ENCODE data around the gene MACROD2.
"Not testable (repeated sequence)": the region's sequence is repeated elsewhere in the genome, so short reads cannot be mapped to it uniquely, and the experiment has no call there.

MACROD2 gene

DNA sequence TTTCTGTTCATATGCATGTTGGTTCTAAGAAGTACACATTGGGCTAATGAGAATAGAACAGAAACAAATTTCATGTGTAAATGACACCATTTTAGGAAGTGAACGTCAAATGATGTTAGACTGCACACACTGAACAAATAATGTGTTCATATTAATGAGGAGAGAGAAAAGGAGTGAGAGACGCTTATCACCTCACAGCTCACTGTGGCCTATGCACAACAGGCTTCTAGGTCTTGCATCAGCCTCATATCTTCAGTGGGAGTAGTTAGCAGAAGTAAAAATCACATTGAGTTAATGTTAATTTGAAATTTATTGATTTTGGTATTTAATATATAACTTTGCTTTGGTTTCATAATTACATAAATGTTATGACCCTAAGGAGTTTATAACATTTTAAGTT lies 454.9 kb downstream of the MACROD2 start:
- H3K4me1 ChIP-seq (ENCODE audit: insufficient read depth, insufficient read length), result no peaks in the 10 kb centered on the region
- TF ChIP-seq ZNF274 (IDR thresholded peaks at IDR 0.05; ENCODE audit: low read depth, low read length), result no peak
- no peak for TF ChIP-seq SUZ12 (IDR thresholded peaks at IDR 0.05; ENCODE audit: extremely low read depth, insufficient read depth, insufficient read length)
- TF ChIP-seq YY1 (IDR thresholded peaks at IDR 0.05; ENCODE audit: insufficient read depth, insufficient read length), result no peak
- no peak overlapping the region for H3K9ac ChIP-seq (ENCODE audit: insufficient read length, low read depth)
- no peaks in the 10 kb centered on the region for H3K36me3 ChIP-seq (ENCODE audit: insufficient read depth, insufficient read length, low read length)
- H3K27me3 ChIP-seq (ENCODE audit: insufficient read depth, insufficient read length), result no peaks in the 10 kb centered on the region
- peaks cover 8% of the 10 kb centered on the region; the same call in 1 of the 2 replicates for H3K9me3 ChIP-seq (ENCODE audit: insufficient read depth, low read length)
- no peak for DNase-seq (ENCODE audit: low read depth, low spot score)
- no peak overlapping the region for H3K4me3 ChIP-seq (ENCODE audit: insufficient read length, low read depth)

DNA sequence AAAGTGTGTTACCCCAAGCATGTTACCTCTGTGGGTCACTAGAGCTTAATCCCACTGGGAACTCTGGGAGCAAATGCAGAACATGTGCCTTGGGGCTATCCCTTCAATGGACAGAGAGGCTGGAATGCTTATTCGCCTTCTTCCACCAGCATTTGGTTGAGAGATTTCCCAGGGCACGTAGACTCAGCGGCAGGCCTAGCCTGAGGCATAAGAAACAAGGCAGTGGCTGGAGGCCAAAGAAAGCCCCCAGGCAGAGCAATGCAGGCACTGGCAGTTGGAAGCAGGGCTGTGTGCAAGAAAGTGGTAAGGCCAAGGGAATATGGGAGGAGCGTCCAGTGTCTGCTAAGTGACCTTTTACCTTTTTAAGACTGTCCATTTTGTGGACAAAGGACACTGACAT lies 456.1 kb downstream of the MACROD2 start:
- H3K27me3 ChIP-seq (ENCODE audit: insufficient read depth, insufficient read length), result no peaks in the 10 kb centered on the region
- no peak for TF ChIP-seq YY1 (IDR thresholded peaks at IDR 0.05; ENCODE audit: insufficient read depth, insufficient read length)
- no peaks in the 10 kb centered on the region for H3K4me1 ChIP-seq (ENCODE audit: insufficient read depth, insufficient read length)
- H3K9me3 ChIP-seq (ENCODE audit: insufficient read depth, low read length), result peaks cover 8% of the 10 kb centered on the region; the same call in 1 of the 2 replicates
- H3K4me3 ChIP-seq (ENCODE audit: insufficient read length, low read depth), result no peak overlapping the region
- H3K9ac ChIP-seq (ENCODE audit: insufficient read length, low read depth), result no peak overlapping the region
- no peaks in the 10 kb centered on the region for H3K36me3 ChIP-seq (ENCODE audit: insufficient read depth, insufficient read length, low read length)
- DNase-seq (ENCODE audit: low read depth, low spot score), result no peak

DNA sequence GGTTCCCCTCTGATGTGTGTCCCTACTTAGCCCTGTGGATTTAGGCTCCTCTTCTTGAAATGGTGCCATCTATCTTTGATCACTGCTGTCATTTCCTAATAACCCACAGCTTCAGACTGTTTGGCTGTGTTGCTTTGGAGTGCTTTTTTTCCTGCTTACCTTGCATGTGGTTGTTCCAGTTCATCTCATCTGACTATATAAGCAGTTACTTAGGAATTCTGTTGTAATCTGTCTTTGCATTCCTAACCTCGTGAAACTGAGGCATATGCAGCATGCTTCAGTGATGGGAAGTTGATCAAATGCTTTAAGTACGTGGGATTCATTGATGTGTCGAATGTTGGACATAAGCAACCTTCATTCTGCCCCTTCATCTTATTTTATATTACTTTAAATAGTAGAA lies 457.9 kb downstream of the MACROD2 start:
- Histone ChIP-seq H3K36me3 (ENCODE audit: insufficient read depth, insufficient read length, low read length) (no peaks in the 10 kb centered on the region), H3K4me3 (ENCODE audit: insufficient read length, low read depth) (no peak overlapping the region), H3K27me3 (ENCODE audit: insufficient read depth, insufficient read length) (no peaks in the 10 kb centered on the region), H3K9me3 (ENCODE audit: insufficient read depth, low read length) (peaks cover 8% of the 10 kb centered on the region; the same call in 1 of the 2 replicates), H3K9ac (ENCODE audit: insufficient read length, low read depth) (no peak overlapping the region), H3K4me1 (ENCODE audit: insufficient read depth, insufficient read length) (no peaks in the 10 kb centered on the region)
- DNase-seq (ENCODE audit: low read depth, low spot score), result no peak
- no peak for TF ChIP-seq ZNF274 (IDR thresholded peaks at IDR 0.05; ENCODE audit: low read depth, low read length)
- no peak for TF ChIP-seq SUZ12 (IDR thresholded peaks at IDR 0.05; ENCODE audit: extremely low read depth, insufficient read depth, insufficient read length)
- no peak for TF ChIP-seq YY1 (IDR thresholded peaks at IDR 0.05; ENCODE audit: insufficient read depth, insufficient read length)

DNA sequence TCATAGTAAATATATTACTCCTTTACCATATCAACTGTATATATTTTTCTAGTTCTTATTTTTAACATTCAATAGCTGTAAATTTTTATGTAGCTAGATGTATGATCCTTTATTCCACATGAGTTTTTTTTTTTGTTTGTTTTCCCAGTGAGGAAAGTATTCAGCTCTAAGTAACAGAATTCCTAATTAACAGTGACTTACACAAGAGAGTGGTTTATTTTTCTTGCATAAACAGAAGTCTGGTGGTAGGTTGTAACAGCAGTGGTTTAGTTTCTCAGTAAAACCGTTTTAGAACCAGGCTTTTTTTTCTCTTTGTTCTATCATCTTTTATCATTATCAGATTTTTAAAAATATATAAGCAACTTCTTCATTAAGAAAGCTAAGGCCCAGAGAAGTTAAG lies 459.0 kb downstream of the MACROD2 start:
- H3K9ac ChIP-seq (ENCODE audit: insufficient read length, low read depth), result no peak overlapping the region
- no peak overlapping the region for H3K4me3 ChIP-seq (ENCODE audit: insufficient read length, low read depth)
- TF ChIP-seq SUZ12 (IDR thresholded peaks at IDR 0.05; ENCODE audit: extremely low read depth, insufficient read depth, insufficient read length) (no peak), ZNF274 (IDR thresholded peaks at IDR 0.05; ENCODE audit: low read depth, low read length) (no peak), YY1 (IDR thresholded peaks at IDR 0.05; ENCODE audit: insufficient read depth, insufficient read length) (no peak)
- no peaks in the 10 kb centered on the region for H3K27me3 ChIP-seq (ENCODE audit: insufficient read depth, insufficient read length)
- peaks cover 8% of the 10 kb centered on the region; the same call in 1 of the 2 replicates for H3K9me3 ChIP-seq (ENCODE audit: insufficient read depth, low read length)
- no peaks in the 10 kb centered on the region for H3K4me1 ChIP-seq (ENCODE audit: insufficient read depth, insufficient read length)
- no peaks in the 10 kb centered on the region for H3K36me3 ChIP-seq (ENCODE audit: insufficient read depth, insufficient read length, low read length)
- DNase-seq (ENCODE audit: low read depth, low spot score), result no peak

DNA sequence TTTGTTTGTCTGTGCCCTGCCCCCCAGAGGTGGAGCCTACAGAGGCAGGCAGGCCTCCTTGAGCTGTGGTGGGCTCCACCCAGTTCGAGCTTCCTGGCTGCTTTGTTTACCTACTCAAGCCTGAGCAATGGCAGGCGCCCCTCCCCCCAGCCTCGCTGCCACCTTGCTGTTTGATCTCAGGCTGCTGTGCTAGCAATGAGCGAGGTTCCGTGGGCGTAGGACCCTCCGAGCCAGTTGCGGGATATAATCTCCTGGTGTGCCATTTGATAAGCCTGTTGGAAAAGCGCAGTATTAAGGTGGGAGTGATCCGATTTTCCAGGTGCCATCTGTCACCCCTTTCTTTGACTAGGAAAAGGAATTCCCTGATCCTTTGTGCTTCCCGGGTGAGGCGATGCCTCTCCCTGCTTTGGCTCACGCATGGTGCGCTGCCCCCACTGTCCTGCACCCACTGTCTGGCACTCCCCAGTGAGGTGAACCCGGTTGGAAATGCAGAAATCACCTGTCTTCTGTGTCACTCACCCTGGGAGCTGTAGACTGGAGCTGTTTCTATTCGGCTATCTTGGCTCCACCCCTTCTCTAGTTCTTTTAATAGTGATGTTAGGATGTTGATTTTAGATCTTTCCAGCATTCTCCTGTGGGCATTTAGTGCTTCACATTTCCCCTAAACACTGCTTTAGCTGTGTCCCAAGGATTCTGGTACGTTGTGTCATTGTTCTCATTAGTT lies 471.9 kb downstream of the MACROD2 start:
- H3K4me1 ChIP-seq (ENCODE audit: insufficient read depth, insufficient read length); DNase-seq (ENCODE audit: low read depth, low spot score); H3K9ac ChIP-seq (ENCODE audit: insufficient read length, low read depth); H3K4me3 ChIP-seq (ENCODE audit: insufficient read length, low read depth); H3K9me3 ChIP-seq (ENCODE audit: insufficient read depth, low read length); H3K27me3 ChIP-seq (ENCODE audit: insufficient read depth, insufficient read length); H3K36me3 ChIP-seq (ENCODE audit: insufficient read depth, insufficient read length, low read length): not testable (repeated sequence)

DNA sequence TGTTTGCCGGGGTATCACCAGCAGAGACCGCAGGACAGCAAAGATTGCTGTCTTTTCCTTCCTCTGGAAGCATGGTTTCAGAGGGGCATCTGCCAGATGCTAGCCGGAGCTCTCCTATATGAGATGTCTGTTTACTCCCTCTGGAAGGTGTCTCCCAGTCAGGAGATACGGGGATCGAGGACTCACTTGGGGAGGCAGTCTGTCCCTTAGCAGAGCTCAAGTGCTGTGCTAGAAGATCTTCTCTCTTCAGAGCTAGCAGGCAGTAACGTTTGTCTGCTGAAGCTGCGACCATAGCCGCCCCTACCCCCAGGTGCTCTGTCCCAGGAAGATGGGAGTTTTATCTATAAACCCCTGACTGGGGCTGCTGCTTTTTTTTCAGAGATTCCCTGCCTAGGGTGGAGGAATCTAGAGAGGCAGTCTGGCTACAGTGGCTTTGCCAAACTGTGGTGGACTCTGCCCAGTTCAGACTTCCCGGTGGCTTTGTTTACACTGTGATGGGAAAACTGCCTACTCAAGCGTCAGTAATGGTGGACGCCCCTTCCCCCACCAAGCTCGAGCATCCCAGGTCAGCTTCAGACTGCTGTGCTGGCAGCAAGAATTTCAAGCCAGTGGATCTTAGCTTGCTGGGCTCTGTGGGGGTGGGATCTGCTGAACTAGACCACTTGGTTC lies 475.0 kb downstream of the MACROD2 start:
- Histone ChIP-seq H3K9me3 (ENCODE audit: insufficient read depth, low read length) (peaks cover 7% of the 10 kb centered on the region; the same call in 1 of the 2 replicates), H3K9ac (ENCODE audit: insufficient read length, low read depth) (no peak overlapping the region), H3K36me3 (ENCODE audit: insufficient read depth, insufficient read length, low read length) (no peaks in the 10 kb centered on the region), H3K4me1 (ENCODE audit: insufficient read depth, insufficient read length) (no peaks in the 10 kb centered on the region), H3K27me3 (ENCODE audit: insufficient read depth, insufficient read length) (no peaks in the 10 kb centered on the region), H3K4me3 (ENCODE audit: insufficient read length, low read depth) (no peak overlapping the region)
- no peak for DNase-seq (ENCODE audit: low read depth, low spot score)
- no peak for TF ChIP-seq ZNF274 (IDR thresholded peaks at IDR 0.05; ENCODE audit: low read depth, low read length)
- TF ChIP-seq SUZ12 (IDR thresholded peaks at IDR 0.05; ENCODE audit: extremely low read depth, insufficient read depth, insufficient read length), result no peak
- TF ChIP-seq YY1 (IDR thresholded peaks at IDR 0.05; ENCODE audit: insufficient read depth, insufficient read length), result no peak

DNA sequence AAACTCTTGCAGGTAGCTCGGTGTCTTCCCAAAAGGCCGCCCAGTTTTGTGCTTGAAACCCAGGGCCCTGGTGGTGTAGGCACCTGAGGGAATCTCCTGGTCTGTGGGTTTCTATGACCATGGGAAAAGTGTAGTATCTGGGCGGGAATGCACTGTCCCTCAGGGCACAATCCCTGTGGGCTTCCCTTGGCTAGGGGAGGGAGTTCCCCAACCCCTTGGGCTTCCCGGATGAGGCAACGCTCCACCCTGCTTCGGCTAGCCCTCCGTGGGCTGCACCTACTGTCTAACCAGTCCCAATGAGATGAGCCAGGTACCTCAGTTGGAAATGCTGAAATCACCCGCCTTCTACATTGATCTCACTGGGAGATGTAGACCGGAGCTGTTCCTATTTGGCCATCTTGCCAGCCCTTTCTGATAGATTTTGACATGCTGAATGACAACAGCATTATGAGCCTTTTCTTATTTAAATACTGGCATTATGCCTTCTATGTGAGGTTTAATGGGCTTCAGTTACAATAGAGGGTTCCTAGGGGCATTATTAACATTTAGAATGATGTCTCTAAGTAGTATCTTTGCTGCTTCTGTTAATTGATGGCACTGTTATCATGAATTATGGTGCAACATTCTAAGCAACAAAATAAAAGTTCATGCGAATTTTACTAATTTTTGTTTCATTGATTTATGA lies 475.8 kb downstream of the MACROD2 start:
- peaks cover 7% of the 10 kb centered on the region; the same call in 1 of the 2 replicates for H3K9me3 ChIP-seq (ENCODE audit: insufficient read depth, low read length)
- H3K27me3 ChIP-seq (ENCODE audit: insufficient read depth, insufficient read length), result no peaks in the 10 kb centered on the region
- H3K36me3 ChIP-seq (ENCODE audit: insufficient read depth, insufficient read length, low read length), result no peaks in the 10 kb centered on the region
- no peaks in the 10 kb centered on the region for H3K4me1 ChIP-seq (ENCODE audit: insufficient read depth, insufficient read length)
- TF ChIP-seq SUZ12 (IDR thresholded peaks at IDR 0.05; ENCODE audit: extremely low read depth, insufficient read depth, insufficient read length) (no peak), ZNF274 (IDR thresholded peaks at IDR 0.05; ENCODE audit: low read depth, low read length) (no peak), YY1 (IDR thresholded peaks at IDR 0.05; ENCODE audit: insufficient read depth, insufficient read length) (no peak)
- no peak overlapping the region for H3K9ac ChIP-seq (ENCODE audit: insufficient read length, low read depth)
- no peak overlapping the region for H3K4me3 ChIP-seq (ENCODE audit: insufficient read length, low read depth)
- DNase-seq (ENCODE audit: low read depth, low spot score), result no peak
